Panc1 (cell line): ENCODE data around the gene CYB5R2. TPM values are rescaled to one million over a fixed set of nuclear protein-coding genes. Genes with fewer than 3 reads are reported as not detected.

Experiments used
- ATAC-seq: fragments of 200-7000 bp; cut with Tn5 transposase; 2 replicates; pipeline ENCODE4 v1.9.1; 2020; ENCODE audit warnings: mild to moderate bottlenecking, moderate library complexity
- BruUV-seq: library from RNA; stranded (reverse); fragments of 400-500 nt; replicated peaks from 2 replicates; lab custom pipeline; 2021; lab: Mats Ljungman, UMichigan
- CTCF ChIA-PET: fragments of 300-600 bp; sonication (Branson Sonifier 250); formaldehyde crosslinking; loops from one replicate; lab custom pipeline; 2022; ENCODE audit warnings: antibody characterized with exemption; lab: Charles Lee
- POLR2A ChIA-PET: fragments of 300-600 bp; sonication (Branson Sonifier 250); formaldehyde crosslinking; loops from one replicate; lab custom pipeline; 2022; ENCODE audit warnings: antibody characterized with exemption; lab: Charles Lee
- DNase-seq: peaks from one replicate; pipeline ENCODE4 v3.0.0-alpha.2; 2010; ENCODE audit warnings: low read depth, low spot score
- H3K27ac ChIP-seq: 2 replicates; pipeline ENCODE4 v1.5.1; 2011; ENCODE audit warnings: mild to moderate bottlenecking, low read length, inconsistent platforms
- H3K27me3 ChIP-seq: fragments of 200-500 bp; sonication (Bioruptor generic); 2 replicates; pipeline ENCODE4 v1.6.0; 2014; ENCODE audit warnings: low read length, inconsistent platforms; ENCODE audit not compliant: control insufficient read depth, insufficient read depth
- H3K36me3 ChIP-seq: fragments of 200-500 bp; sonication (Bioruptor generic); 2 replicates; pipeline ENCODE4 v1.5.1; 2014; ENCODE audit warnings: inconsistent platforms, mild to moderate bottlenecking, low read length, moderate library complexity; ENCODE audit not compliant: control insufficient read depth, insufficient read depth
- H3K4me1 ChIP-seq: 2 replicates; pipeline ENCODE4 v1.5.1; 2011; ENCODE audit warnings: inconsistent platforms, mild to moderate bottlenecking, low read length, moderate library complexity; ENCODE audit not compliant: control insufficient read depth, insufficient read depth
- H3K4me3 ChIP-seq, 2 experiments: 2 replicates each; pipeline ENCODE4 v1.5.1; 2011 to 2012; ENCODE audit warnings: low read depth in 2 of 2, low read length in 2 of 2, mild to moderate bottlenecking in 2 of 2, inconsistent platforms in 1 of 2, moderate library complexity in 1 of 2
- H3K9me3 ChIP-seq: fragments of 200-500 bp; sonication (Bioruptor generic); 2 replicates; pipeline ENCODE4 v1.5.1; 2014; ENCODE audit warnings: low read depth, mild to moderate bottlenecking, inconsistent platforms, low read length, moderate library complexity; ENCODE audit not compliant: control insufficient read depth, insufficient read depth
- POLR2AphosphoS5 ChIP-seq: IDR thresholded peaks from 2 replicates; pipeline ENCODE4 v1.6.1; 2012; ENCODE audit warnings: mild to moderate bottlenecking, low read depth, low read length, moderate library complexity
- SIN3A ChIP-seq: IDR thresholded peaks from 2 replicates; pipeline ENCODE4 v1.6.1; 2012; ENCODE audit warnings: low read depth, mild to moderate bottlenecking, low read length, moderate library complexity, borderline replicate concordance; ENCODE audit not compliant: insufficient read depth
- TCF7L2 ChIP-seq: IDR thresholded peaks from 2 replicates; pipeline ENCODE4 v1.6.1; 2011; ENCODE audit warnings: mild to moderate bottlenecking, low read depth, low read length, inconsistent platforms
- in situ Hi-C: cut with HindIII; loops from 2 replicates; pipeline ENCODE4 v1.10.0; 2016; ENCODE audit warnings: low sequenced_read_pairs, low pct_unique_long_range_greater_than_20kb
- intact Hi-C: fragments of 100-400 bp; cut with micrococcal nuclease; formaldehyde crosslinking; loops from one replicate; pipeline ENCODE4 v1.10.0; 2022; ENCODE audit not compliant: unreplicated experiment
- total RNA-seq: library from RNA; stranded (reverse); gene quantifications from one replicate; pipeline ENCODE4 v1.2.1, GENCODE V29; 2021; ENCODE audit not compliant: unreplicated experiment
- TF ChIP-seq, protein P1 (sequence below): fragments of 450-650 bp; IDR thresholded peaks from 2 replicates; pipeline ENCODE4 v1.5.1; 2017; ENCODE audit warnings: mild to moderate bottlenecking
- TF ChIP-seq, protein P2 (sequence below), 2 experiments: IDR thresholded peaks; 2 replicates each; pipeline ENCODE4 v1.6.1; 2011 to 2012; ENCODE audit warnings: low read depth in 2 of 2, control low read depth in 1 of 2, low read length in 1 of 2, mild to moderate bottlenecking in 1 of 2, moderate library complexity in 1 of 2; ENCODE audit not compliant: insufficient read depth in 1 of 2

The CYB5R2 gene
- total RNA-seq, 1 experiment from 2014 or later, result 46.3 TPM

DNA sequence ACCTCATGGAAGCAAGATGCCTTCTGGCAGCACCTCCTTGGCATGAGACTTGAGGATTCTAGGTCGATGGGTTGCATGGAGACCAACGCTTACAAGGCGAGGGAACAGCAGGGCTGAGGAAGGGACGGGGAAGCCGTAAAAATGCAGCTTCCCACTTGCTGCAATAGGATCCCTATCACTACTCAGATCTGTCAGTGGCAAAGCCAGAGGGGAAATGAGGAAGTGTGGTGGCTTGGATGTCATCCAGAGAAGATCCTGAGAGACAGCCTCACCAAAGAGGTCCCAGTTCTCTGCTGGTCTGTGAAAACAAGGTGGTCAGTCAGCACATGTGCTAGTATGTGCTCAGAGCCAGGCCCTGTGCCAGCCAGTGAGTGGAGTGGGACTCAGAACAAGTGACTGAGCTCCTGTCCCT, 22.2 kb downstream of the CYB5R2 start:
- Histone ChIP-seq H3K27ac (no peak overlapping the region), H3K4me3 (no peak overlapping the region), H3K27me3 (no peaks in the 10 kb centered on the region), H3K36me3 (no peaks in the 10 kb centered on the region), H3K4me1 (no peaks in the 10 kb centered on the region), H3K9me3 (no peaks in the 10 kb centered on the region)
- ChIA-PET CTCF (no interaction called here), POLR2A (no interaction called here)
- in situ Hi-C loops, result no loop called here
- no peak for ATAC-seq
- TF ChIP-seq, protein P1, sequence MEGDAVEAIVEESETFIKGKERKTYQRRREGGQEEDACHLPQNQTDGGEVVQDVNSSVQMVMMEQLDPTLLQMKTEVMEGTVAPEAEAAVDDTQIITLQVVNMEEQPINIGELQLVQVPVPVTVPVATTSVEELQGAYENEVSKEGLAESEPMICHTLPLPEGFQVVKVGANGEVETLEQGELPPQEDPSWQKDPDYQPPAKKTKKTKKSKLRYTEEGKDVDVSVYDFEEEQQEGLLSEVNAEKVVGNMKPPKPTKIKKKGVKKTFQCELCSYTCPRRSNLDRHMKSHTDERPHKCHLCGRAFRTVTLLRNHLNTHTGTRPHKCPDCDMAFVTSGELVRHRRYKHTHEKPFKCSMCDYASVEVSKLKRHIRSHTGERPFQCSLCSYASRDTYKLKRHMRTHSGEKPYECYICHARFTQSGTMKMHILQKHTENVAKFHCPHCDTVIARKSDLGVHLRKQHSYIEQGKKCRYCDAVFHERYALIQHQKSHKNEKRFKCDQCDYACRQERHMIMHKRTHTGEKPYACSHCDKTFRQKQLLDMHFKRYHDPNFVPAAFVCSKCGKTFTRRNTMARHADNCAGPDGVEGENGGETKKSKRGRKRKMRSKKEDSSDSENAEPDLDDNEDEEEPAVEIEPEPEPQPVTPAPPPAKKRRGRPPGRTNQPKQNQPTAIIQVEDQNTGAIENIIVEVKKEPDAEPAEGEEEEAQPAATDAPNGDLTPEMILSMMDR, result no peak
- no TSS peak for BruUV-seq
- no peak for DNase-seq
- intact Hi-C loops, result no loop called here

DNA sequence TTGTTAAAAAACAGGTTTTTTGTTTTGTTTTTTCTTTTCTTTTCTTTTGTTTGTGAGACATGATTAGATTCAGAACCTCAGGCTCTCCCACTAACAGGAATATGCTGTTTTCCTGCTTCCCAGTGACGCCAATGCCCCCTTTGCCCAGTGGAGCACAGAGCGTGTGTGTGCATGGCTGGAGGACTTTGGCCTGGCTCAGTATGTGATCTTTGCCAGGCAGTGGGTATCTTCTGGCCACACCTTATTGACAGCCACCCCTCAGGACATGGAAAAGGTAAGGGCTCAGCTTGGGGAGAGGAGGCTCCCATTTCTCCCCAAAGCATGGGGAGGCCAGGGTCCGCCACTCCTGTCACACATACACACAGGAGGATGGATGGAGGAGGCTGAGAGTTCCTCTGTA, 25.0 kb downstream of the CYB5R2 start:
- in situ Hi-C loops, result no loop called here
- CTCF ChIA-PET, result interaction anchor here (1.1 kb wide), 1 partner anchor 9 kb away, joined by 3 read pairs; no protein-coding TSS in a partner anchor
- no peak for ATAC-seq
- Histone ChIP-seq H3K9me3 (no peaks in the 10 kb centered on the region), H3K27ac (no peak overlapping the region), H3K4me1 (no peaks in the 10 kb centered on the region), H3K36me3 (no peaks in the 10 kb centered on the region), H3K4me3 (no peak overlapping the region), H3K27me3 (no peaks in the 10 kb centered on the region)
- no peak for DNase-seq
- BruUV-seq, result no TSS peak
- POLR2A ChIA-PET, result no interaction called here
- TF ChIP-seq POLR2AphosphoS5 (no peak), SIN3A (no peak), TCF7L2 (no peak)
- TF ChIP-seq, protein P2, sequence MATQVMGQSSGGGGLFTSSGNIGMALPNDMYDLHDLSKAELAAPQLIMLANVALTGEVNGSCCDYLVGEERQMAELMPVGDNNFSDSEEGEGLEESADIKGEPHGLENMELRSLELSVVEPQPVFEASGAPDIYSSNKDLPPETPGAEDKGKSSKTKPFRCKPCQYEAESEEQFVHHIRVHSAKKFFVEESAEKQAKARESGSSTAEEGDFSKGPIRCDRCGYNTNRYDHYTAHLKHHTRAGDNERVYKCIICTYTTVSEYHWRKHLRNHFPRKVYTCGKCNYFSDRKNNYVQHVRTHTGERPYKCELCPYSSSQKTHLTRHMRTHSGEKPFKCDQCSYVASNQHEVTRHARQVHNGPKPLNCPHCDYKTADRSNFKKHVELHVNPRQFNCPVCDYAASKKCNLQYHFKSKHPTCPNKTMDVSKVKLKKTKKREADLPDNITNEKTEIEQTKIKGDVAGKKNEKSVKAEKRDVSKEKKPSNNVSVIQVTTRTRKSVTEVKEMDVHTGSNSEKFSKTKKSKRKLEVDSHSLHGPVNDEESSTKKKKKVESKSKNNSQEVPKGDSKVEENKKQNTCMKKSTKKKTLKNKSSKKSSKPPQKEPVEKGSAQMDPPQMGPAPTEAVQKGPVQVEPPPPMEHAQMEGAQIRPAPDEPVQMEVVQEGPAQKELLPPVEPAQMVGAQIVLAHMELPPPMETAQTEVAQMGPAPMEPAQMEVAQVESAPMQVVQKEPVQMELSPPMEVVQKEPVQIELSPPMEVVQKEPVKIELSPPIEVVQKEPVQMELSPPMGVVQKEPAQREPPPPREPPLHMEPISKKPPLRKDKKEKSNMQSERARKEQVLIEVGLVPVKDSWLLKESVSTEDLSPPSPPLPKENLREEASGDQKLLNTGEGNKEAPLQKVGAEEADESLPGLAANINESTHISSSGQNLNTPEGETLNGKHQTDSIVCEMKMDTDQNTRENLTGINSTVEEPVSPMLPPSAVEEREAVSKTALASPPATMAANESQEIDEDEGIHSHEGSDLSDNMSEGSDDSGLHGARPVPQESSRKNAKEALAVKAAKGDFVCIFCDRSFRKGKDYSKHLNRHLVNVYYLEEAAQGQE (IDR thresholded peaks at IDR 0.05; ENCODE audit: insufficient read depth in 1 of 2, low read depth in 2 of 2, low read length in 1 of 2), result no peak
- TF ChIP-seq, protein P1, result no peak
- intact Hi-C loops, result no loop called here
